ENCODE results near the gene TUBB2B.

Gene TUBB2B

GRCh38 chr6:3235486-3235885, 8.0 kb upstream of the TUBB2B start:
- DNase-seq (ENCODE audit: extremely low read depth in 1 of 2, low read depth in 1 of 2), result no peak

DNA sequence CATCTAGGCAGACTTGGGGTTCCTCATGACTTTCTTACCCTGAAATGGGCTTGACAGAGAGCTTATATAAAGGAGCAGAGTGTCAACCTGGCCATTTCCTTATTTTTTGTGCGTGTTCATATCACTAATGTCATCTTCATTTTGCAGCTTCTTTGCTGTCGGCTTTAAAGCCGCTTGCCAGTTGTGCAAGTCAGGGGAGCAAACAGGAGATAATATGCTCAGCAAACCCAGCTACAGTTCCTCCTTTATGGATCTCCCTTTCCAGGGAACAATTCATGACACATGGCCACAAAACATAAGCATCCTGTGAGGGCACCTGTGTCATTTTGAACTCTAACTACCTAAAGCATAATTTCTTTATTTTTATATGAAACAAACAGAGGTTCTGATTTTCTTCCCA, 6.5 kb upstream of the TUBB2B start:
- DNase-seq (ENCODE audit: extremely low read depth in 1 of 2, low read depth in 1 of 2), result no peak

GRCh38 chr6:3233321-3233720, 5.9 kb upstream of the TUBB2B start:
- no peak for DNase-seq (ENCODE audit: extremely low read depth in 1 of 2, low read depth in 1 of 2)

GRCh38 chr6:3232017-3232945, 4.8 kb upstream of the TUBB2B start:
- DNase-seq (ENCODE audit: extremely low read depth in 1 of 2, low read depth in 1 of 2), result no peak

DNA sequence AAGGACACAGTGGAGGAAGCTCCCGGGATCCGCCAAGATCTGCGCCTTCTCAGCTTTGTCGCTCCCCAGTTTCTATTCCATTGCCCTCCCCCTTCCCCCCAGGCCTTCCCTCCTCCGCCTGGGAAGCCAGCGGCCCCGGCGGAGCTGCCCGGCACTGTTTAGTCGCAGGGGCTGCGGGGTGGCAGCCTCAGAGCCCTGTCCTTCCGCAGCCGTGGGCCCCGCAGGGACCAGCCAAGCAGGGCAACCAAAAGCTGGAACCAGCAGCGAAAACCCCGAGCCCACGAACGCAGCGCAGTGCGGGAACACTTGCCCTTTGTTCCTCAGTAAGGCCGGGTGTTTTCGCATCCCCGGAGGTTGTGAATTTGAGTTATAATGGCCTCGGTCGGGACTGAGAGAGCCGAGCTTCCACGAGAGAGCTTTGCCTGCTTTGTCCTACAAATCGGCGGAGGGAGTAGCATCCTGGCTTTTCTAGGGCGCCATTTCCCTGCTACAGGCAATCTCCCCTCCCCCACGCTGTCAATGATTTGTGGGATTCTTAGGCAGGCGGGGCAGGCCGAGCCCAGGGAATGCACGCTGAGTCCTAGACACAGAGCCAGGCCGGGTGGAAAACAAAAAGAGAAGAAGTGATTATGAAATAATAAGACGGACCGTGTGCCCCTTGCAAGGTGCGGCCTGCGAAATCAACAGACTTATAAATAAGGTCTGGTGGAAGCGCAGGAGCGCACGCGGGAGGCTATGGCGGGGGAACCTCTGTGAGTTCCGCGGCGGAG, 4.0 kb upstream of the TUBB2B start:
- DNase-seq (ENCODE audit: extremely low read depth in 1 of 2, low read depth in 1 of 2), result no peak

DNA sequence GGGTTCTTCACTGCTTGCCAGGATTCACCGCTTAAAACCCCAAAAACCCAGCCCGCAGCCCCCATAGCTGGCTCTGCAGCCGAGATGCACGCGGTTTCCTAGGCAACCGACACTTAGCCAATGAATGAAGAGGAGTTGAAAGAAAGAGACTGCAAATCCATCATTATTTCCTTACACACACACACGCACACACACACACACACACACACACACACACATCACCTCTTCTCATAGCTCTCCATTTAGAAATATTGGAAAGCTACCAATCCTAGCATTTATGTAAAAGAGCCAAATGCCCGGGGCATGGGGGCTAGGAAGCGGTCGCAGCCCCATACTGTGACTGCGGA, 3.4 kb upstream of the TUBB2B start:
- no peak for DNase-seq (ENCODE audit: extremely low read depth in 1 of 2, low read depth in 1 of 2)

- DNase-seq (ENCODE audit: extremely low read depth in 1 of 2, low read depth in 1 of 2), result no peak
Observed at GRCh38 chr6:3230256-3230882, 2.9 kb upstream of the TUBB2B start.

DNA sequence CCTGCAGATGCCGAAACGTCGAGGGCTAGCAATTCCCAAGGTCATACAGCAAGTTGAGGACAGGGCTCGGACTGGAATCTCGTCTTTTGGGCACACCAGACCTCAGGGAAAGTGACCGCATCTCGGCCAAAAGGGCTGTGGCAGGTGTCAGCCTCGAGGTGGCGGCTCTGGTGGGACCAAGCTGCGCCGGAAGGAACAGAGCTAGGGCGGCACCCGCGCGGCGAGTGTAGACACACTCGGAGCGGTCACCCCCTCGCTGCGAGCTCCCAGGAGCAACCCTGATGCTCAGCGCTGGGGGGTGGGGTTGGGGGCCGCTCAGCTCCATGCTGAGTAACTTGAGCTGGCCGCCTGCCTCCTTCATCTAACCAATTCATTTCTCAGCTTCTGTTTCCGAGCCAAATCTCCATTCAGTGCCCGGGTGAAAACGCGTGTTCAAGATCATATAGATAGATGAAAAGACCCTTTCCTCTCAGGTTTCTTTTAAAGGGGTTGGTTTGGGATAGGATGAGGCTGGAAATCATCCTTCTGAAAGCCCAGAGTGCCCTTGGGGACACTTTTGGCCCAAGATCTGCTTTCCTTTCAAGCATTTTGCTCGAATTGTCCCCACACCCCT, 2.2 kb upstream of the TUBB2B start:
- DNase-seq (ENCODE audit: extremely low read depth in 1 of 2, low read depth in 1 of 2), result no peak

GRCh38 chr6:3228771-3229565, 1.5 kb upstream of the TUBB2B start:
- no peak for DNase-seq (ENCODE audit: extremely low read depth in 1 of 2, low read depth in 1 of 2)

DNA sequence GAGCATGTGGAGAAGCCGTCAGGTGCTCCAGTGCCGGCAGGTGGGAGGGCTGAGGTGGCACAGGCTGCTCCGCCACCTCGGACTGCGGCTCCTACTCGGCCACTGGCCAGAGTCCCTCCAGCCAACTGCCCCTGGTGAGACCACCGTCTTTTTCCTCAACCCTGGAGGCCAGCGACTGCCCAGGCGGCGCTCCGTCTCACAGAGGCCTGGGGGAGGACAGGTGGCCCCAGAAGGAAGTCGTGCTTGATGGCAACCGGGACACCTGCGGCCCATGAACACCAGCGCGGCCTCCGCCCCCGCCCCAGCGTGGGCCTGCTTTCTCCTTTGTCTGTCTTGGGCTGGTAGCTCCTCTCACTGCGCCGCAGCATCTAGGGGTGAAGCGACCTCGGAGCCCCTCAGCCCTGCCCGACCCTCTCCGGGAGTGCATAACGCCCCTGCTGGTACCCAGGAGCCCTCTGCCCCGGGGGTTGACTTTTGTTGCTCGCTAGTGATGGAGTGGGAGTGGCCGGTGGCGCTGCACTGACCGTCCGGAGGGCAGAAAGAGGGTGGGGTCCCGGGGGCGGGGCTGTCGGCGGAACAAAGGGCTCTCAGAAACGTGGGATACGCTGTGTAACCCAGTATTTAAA, 706 bp upstream of the TUBB2B start:
- no peak for DNase-seq (ENCODE audit: extremely low read depth in 1 of 2, low read depth in 1 of 2)

DNA sequence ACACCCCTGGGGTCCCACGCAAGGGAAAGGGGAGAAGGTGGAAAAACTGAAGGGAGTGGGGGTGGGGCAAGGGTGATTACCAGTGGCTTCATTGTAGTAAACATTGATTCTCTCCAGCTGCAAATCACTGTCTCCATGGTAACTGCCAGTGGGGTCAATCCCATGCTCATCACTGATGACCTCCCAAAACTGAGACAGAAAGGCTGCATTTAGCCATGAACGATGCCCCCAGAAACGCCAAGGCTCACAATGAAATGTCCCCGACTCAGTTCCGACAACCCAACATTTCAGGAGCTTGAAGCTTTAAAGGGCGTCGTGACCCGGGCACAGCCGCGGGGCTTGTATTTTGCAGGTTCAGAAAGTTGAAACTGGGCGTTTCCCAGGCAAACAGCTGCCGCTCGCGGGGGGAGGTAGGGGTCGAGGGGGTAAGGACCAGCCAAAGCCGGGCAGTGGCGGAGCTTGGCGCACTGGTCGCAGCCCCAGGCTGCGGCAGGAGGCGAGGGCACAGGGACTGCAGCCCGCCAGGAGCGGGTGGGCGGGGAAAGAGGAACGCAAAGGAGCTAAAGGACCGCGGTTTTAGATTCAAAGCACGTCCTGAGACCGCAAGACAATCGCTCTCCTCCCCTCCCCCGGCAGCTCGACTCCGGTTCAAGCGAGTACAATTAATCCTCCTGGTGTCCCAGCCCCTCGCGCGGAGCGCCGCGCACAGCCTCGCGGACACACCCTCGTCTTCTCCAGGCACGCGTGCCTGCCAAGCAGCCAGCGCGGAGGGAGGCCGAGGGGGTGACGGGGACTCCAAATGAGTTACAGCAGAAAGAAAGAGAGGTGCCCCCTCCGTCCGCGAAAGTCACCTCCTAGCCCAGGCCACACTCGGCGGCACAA, 731 bp downstream of the TUBB2B start:
- no peak for DNase-seq (ENCODE audit: extremely low read depth in 1 of 2, low read depth in 1 of 2)

DNA sequence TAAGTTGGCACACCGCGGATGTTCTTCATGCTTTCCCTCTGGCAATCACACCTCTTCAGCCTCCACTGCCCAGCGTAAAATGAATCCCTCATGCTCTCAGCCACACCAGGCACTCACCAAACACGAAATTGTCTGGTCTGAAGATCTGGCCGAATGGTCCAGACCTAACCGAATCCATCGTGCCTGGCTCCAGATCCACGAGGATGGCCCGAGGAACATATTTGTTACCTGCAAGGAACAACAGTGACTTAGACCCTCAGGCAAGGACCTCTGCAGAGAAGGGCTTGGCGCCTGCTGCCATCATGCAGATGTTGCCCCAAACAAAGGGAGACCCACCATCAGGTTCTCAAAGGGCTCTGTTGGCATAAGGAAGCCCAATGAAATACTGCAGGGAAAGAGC, 1.4 kb downstream of the TUBB2B start:
- DNase-seq (ENCODE audit: extremely low read depth in 1 of 2, low read depth in 1 of 2), result no peak

DNA sequence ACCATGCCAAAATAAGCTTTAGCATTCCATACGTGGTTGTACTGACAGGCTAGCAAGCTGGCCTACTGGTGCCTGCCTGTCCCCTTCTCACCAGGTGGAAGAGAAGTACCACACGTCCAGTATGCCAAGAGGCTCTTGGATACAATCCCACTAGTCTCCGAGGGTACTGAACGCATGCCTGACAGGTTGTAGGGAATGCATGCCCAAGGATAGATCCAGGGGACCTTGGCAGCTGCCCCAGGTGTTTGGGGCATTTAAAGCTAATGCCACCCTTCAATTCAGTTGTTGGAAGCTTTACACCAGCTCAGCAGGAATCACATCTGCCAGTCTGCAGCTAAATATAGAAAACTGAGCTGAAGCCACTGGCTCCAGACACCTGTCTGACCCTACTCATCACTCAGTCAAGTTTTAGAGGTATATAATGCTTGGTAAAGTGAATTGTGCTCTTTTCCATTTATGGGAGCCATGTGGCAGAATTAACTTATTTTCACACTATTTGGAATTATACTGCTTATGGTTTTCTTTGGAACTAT, 4.9 kb downstream of the TUBB2B start:
- DNase-seq (ENCODE audit: extremely low read depth in 1 of 2, low read depth in 1 of 2), result no peak

- DNase-seq (ENCODE audit: extremely low read depth in 1 of 2, low read depth in 1 of 2), result no peak
Observed at GRCh38 chr6:3221578-3221977, 5.9 kb downstream of the TUBB2B start.

- no peak for DNase-seq (ENCODE audit: extremely low read depth in 1 of 2, low read depth in 1 of 2)
Observed at GRCh38 chr6:3220366-3220765, 7.1 kb downstream of the TUBB2B start.

DNA sequence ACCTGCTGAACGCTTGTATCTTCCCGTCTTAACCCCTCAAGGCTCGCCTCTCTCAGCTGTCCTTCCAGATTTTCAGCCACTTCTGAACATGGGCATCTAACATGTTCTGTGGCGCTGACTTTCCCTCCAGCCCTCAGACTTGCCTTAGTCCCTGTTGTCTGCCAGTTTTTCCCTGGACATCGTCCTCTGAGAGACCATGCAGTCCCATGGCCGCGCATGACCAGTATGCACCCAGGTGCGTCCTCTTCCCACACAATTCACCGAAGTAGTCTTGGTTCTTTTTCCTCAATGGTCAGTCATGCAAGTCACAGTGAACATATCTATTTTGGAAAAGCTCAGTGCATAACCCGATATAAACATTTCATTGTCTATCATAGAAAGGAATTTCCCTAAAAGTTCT, 9.2 kb downstream of the TUBB2B start:
- no peak for DNase-seq (ENCODE audit: extremely low read depth in 1 of 2, low read depth in 1 of 2)

DNA sequence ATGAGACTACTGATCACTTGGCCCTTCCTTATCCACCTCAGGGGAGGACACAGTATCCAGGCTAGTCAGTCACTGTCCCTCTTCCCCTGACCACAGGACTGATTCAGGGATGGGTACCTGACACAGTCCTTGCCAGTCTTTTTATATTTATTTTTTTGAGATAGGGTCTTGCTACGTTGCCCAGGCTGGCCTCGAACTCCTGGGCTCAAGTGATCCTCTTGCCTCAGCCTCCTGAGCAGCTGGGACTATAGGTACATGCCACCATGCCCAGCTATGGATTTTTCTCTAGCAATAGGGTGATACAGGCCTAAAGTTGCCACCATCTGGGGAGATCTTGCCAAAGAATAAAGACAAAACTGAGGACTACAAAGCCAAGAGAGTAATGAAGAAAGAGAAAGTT, 10.2 kb downstream of the TUBB2B start:
- no peak for DNase-seq (ENCODE audit: extremely low read depth in 1 of 2, low read depth in 1 of 2)

- no peak for DNase-seq (ENCODE audit: extremely low read depth in 1 of 2, low read depth in 1 of 2)
Observed at GRCh38 chr6:3214898-3215297, 12.6 kb downstream of the TUBB2B start.

GRCh38 chr6:3213334-3213695, 14.1 kb downstream of the TUBB2B start:
- DNase-seq (ENCODE audit: extremely low read depth in 1 of 2, low read depth in 1 of 2), result no peak

All from activated CD8-positive, alpha-beta memory T cell treated with anti-CD3 and anti-CD28 coated beads for 1 hour (primary cell).